ENCODE measurements around the gene CEPT1. TPM values are rescaled to one million over a fixed set of nuclear protein-coding genes. Genes with fewer than 3 reads are reported as not detected.

CEPT1 gene
- total and polyA plus RNA-seq, 2 of the 8 experiments (the other 6 are each of a cell fraction or from before 2014, with no cell fraction given) = 18.5 to 28.6 TPM

DNA sequence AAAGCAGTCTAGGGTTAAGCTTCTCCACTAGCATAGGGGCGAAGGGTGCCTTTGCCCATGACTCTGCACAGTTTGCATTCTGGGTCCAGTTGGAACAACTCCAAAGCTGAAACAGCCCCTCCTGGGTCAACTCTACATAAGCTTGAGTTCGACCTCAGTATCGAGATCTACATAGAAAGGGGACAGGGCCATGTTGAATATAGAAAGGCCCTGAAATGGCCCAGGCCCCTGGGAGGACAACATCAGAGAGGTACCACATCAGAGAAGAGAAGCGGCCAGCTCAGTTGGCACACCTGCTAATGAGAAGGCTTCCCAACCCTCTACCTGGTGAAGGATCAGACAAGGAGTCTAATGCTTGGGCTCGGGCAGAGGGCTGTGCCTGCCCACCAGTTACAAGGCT, 58.8 kb downstream of the CEPT1 start (continued):
- TF ChIP-seq, protein P1, sequence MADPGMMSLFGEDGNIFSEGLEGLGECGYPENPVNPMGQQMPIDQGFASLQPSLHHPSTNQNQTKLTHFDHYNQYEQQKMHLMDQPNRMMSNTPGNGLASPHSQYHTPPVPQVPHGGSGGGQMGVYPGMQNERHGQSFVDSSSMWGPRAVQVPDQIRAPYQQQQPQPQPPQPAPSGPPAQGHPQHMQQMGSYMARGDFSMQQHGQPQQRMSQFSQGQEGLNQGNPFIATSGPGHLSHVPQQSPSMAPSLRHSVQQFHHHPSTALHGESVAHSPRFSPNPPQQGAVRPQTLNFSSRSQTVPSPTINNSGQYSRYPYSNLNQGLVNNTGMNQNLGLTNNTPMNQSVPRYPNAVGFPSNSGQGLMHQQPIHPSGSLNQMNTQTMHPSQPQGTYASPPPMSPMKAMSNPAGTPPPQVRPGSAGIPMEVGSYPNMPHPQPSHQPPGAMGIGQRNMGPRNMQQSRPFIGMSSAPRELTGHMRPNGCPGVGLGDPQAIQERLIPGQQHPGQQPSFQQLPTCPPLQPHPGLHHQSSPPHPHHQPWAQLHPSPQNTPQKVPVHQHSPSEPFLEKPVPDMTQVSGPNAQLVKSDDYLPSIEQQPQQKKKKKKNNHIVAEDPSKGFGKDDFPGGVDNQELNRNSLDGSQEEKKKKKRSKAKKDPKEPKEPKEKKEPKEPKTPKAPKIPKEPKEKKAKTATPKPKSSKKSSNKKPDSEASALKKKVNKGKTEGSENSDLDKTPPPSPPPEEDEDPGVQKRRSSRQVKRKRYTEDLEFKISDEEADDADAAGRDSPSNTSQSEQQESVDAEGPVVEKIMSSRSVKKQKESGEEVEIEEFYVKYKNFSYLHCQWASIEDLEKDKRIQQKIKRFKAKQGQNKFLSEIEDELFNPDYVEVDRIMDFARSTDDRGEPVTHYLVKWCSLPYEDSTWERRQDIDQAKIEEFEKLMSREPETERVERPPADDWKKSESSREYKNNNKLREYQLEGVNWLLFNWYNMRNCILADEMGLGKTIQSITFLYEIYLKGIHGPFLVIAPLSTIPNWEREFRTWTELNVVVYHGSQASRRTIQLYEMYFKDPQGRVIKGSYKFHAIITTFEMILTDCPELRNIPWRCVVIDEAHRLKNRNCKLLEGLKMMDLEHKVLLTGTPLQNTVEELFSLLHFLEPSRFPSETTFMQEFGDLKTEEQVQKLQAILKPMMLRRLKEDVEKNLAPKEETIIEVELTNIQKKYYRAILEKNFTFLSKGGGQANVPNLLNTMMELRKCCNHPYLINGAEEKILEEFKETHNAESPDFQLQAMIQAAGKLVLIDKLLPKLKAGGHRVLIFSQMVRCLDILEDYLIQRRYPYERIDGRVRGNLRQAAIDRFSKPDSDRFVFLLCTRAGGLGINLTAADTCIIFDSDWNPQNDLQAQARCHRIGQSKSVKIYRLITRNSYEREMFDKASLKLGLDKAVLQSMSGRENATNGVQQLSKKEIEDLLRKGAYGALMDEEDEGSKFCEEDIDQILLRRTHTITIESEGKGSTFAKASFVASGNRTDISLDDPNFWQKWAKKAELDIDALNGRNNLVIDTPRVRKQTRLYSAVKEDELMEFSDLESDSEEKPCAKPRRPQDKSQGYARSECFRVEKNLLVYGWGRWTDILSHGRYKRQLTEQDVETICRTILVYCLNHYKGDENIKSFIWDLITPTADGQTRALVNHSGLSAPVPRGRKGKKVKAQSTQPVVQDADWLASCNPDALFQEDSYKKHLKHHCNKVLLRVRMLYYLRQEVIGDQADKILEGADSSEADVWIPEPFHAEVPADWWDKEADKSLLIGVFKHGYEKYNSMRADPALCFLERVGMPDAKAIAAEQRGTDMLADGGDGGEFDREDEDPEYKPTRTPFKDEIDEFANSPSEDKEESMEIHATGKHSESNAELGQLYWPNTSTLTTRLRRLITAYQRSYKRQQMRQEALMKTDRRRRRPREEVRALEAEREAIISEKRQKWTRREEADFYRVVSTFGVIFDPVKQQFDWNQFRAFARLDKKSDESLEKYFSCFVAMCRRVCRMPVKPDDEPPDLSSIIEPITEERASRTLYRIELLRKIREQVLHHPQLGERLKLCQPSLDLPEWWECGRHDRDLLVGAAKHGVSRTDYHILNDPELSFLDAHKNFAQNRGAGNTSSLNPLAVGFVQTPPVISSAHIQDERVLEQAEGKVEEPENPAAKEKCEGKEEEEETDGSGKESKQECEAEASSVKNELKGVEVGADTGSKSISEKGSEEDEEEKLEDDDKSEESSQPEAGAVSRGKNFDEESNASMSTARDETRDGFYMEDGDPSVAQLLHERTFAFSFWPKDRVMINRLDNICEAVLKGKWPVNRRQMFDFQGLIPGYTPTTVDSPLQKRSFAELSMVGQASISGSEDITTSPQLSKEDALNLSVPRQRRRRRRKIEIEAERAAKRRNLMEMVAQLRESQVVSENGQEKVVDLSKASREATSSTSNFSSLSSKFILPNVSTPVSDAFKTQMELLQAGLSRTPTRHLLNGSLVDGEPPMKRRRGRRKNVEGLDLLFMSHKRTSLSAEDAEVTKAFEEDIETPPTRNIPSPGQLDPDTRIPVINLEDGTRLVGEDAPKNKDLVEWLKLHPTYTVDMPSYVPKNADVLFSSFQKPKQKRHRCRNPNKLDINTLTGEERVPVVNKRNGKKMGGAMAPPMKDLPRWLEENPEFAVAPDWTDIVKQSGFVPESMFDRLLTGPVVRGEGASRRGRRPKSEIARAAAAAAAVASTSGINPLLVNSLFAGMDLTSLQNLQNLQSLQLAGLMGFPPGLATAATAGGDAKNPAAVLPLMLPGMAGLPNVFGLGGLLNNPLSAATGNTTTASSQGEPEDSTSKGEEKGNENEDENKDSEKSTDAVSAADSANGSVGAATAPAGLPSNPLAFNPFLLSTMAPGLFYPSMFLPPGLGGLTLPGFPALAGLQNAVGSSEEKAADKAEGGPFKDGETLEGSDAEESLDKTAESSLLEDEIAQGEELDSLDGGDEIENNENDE (IDR thresholded peaks at IDR 0.05; ENCODE audit: insufficient replicate concordance, low read length) = no peak
- TF ChIP-seq CEBPB (IDR thresholded peaks at IDR 0.05; ENCODE audit: low read depth, low read length) = no peak
